HepG2 (cell line): Measurements from ENCODE around the gene NINL. TPM values are rescaled to one million over a fixed set of nuclear protein-coding genes. Genes with fewer than 3 reads are reported as not detected.

Source experiments
- ATAC-seq: fragments of 200-7000 bp; cut with Tn5 transposase; 3 replicates; pipeline ENCODE4 v1.9.1; 2020; ENCODE audit warnings: mild to moderate bottlenecking, moderate library complexity
- BruUV-seq: library from RNA; stranded (reverse); fragments of 400-500 nt; replicated peaks from 2 replicates; lab custom pipeline; 2021; lab: Mats Ljungman, UMichigan
- CTCF ChIA-PET: fragments of 300-600 bp; formaldehyde crosslinking; extraction: SDS; loops from one replicate; lab custom pipeline; 2021; ENCODE audit warnings: low total read pairs, inconsistent platforms, low intra/inter-chr PET ratio; lab: Yijun Ruan, JAX
- POLR2A ChIA-PET: fragments of 350-600 bp; sonication (Branson Sonifier 250); formaldehyde crosslinking; loops from one replicate; lab custom pipeline; 2020; ENCODE audit warnings: antibody characterized with exemption, inconsistent platforms; lab: Yijun Ruan, JAX
- DNase-seq: peaks from one replicate; pipeline ENCODE4 v3.0.0-alpha.2; 2015; ENCODE audit warnings: low spot score
- FAIRE-seq: peaks from 3 replicates; lab custom pipeline; 2011; peaks lifted over from hg19 to GRCh38; lab: Jason Lieb, UNC
- H2AFZ ChIP-seq: one replicate; pipeline ENCODE4 v1.6.1; 2011; ENCODE audit warnings: low read length, inconsistent platforms
- H3K27ac ChIP-seq: fragments of 300-600 bp; 3 replicates; pipeline ENCODE4 v1.8.0; 2011; ENCODE audit warnings: mixed run types, mild to moderate bottlenecking, mixed read lengths, low read length, inconsistent platforms; ENCODE audit not compliant: insufficient read depth; ENCODE audit errors: extremely low read length
- H3K27me3 ChIP-seq, 2 experiments: fragments of 200-600 bp in 1 of 2; 2 replicates in 1 of 2; 3 replicates in 1 of 2; pipeline versions ENCODE4 v1.6.0 to v1.8.0; 2011; ENCODE audit warnings: low read length in 2 of 2, mild to moderate bottlenecking in 2 of 2, moderate library complexity in 2 of 2, inconsistent platforms in 1 of 2; ENCODE audit not compliant: insufficient read depth in 2 of 2, control insufficient read depth in 1 of 2
- H3K36me3 ChIP-seq, 2 experiments: fragments of 200-600 bp in 1 of 2; replicated peaks in 1 of 2; 2 replicates in 1 of 2; 3 replicates in 1 of 2; pipeline versions ENCODE4 v1.5.1 to v1.8.0; 2011; ENCODE audit warnings: low read length in 2 of 2, inconsistent platforms in 1 of 2; ENCODE audit not compliant: insufficient read depth in 2 of 2, control insufficient read depth in 1 of 2
- H3K4me1 ChIP-seq: 2 replicates; pipeline ENCODE4 v1.5.1; 2012; ENCODE audit warnings: low read length, inconsistent platforms; ENCODE audit not compliant: insufficient read depth
- H3K4me2 ChIP-seq: 2 replicates; pipeline ENCODE4 v1.6.0; 2011; ENCODE audit warnings: low read depth, low read length, inconsistent platforms
- H3K4me3 ChIP-seq, 3 experiments: fragments of 200-600 bp in 1 of 3; sonication (generic), shearing (Covaris generic) in 1 of 3; replicated peaks in 1 of 3; 2 replicates each; pipeline ENCODE4 v1.5.1; 2011 to 2016; ENCODE audit warnings: low read length in 3 of 3, inconsistent platforms in 2 of 3, low read depth in 2 of 3, mild to moderate bottlenecking in 2 of 3, control low read depth in 1 of 3, mixed read lengths in 1 of 3; ENCODE audit not compliant: insufficient read depth in 1 of 3
- H3K79me2 ChIP-seq: one replicate; pipeline ENCODE4 v1.6.1; 2011; ENCODE audit warnings: low read length, inconsistent platforms; ENCODE audit not compliant: insufficient read depth
- H3K9ac ChIP-seq: 2 replicates; pipeline ENCODE4 v1.6.0; 2011; ENCODE audit warnings: mild to moderate bottlenecking, low read depth, low read length, inconsistent platforms; ENCODE audit not compliant: insufficient read depth
- H3K9me3 ChIP-seq: 2 replicates; pipeline ENCODE4 v1.5.1; 2012; ENCODE audit warnings: mild to moderate bottlenecking, low read length
- H4K20me1 ChIP-seq: 2 replicates; pipeline ENCODE4 v1.6.0; 2011; ENCODE audit warnings: inconsistent platforms, mild to moderate bottlenecking, low read length, moderate library complexity; ENCODE audit not compliant: insufficient read depth
- CTCF ChIP-seq: sonication (generic); formaldehyde crosslinking; IDR thresholded peaks from 2 replicates; pipeline ENCODE4 v1.5.0; 2020; ENCODE audit warnings: mild to moderate bottlenecking, missing genetic modification reagents, moderate library complexity
- EEA1 ChIP-seq: sonication (generic); formaldehyde crosslinking; IDR thresholded peaks from 2 replicates; pipeline ENCODE4 v1.5.1; 2020; ENCODE audit warnings: mild to moderate bottlenecking, missing genetic modification reagents, borderline replicate concordance
- HNRNPK ChIP-seq: fragments of 200-400 bp; formaldehyde crosslinking; IDR thresholded peaks from 2 replicates; pipeline ENCODE4 v1.6.1; 2018; ENCODE audit warnings: low read length, low read depth, moderate library complexity, mild to moderate bottlenecking; ENCODE audit not compliant: poor library complexity, severe bottlenecking
- JUN ChIP-seq: sonication (generic); formaldehyde crosslinking; IDR thresholded peaks from 2 replicates; pipeline ENCODE4 v1.4.0; 2020; ENCODE audit warnings: mild to moderate bottlenecking, missing genetic modification reagents
- PAWR ChIP-seq: sonication (generic); formaldehyde crosslinking; IDR thresholded peaks from 2 replicates; pipeline ENCODE4 v1.4.0; 2020; ENCODE audit warnings: missing genetic modification reagents, mild to moderate bottlenecking, borderline replicate concordance
- SKI ChIP-seq: fragments of 450-650 bp; IDR thresholded peaks from one replicate; pipeline ENCODE4 v1.6.1; 2018; ENCODE audit warnings: mild to moderate bottlenecking; ENCODE audit not compliant: partially characterized antibody
- SMYD3 ChIP-seq: sonication (generic); formaldehyde crosslinking; IDR thresholded peaks from 2 replicates; pipeline ENCODE4 v1.8.1; 2023; ENCODE audit warnings: mild to moderate bottlenecking, missing genetic modification reagents
- SP2 ChIP-seq: sonication (generic); formaldehyde crosslinking; IDR thresholded peaks from 2 replicates; pipeline ENCODE4 v1.5.1; 2020; ENCODE audit warnings: mild to moderate bottlenecking, missing genetic modification reagents
- UBTF ChIP-seq: sonication (generic); formaldehyde crosslinking; IDR thresholded peaks from 2 replicates; pipeline ENCODE4 v1.4.0; 2020; ENCODE audit warnings: mild to moderate bottlenecking, missing genetic modification reagents
- ZHX2 ChIP-seq, 2 experiments: sonication (generic) in 1 of 2; formaldehyde crosslinking in 1 of 2; IDR thresholded peaks; 2 replicates each; pipeline versions ENCODE4 v1.6.1 to v1.9.0; 2014 to 2022; ENCODE audit warnings: antibody characterized with exemption in 1 of 2, borderline replicate concordance in 1 of 2, inconsistent platforms in 1 of 2, low read depth in 1 of 2, missing genetic modification reagents in 1 of 2
- ZMYM3 ChIP-seq: sonication (generic); formaldehyde crosslinking; IDR thresholded peaks from 2 replicates; pipeline ENCODE4 v1.5.1; 2020; ENCODE audit warnings: mild to moderate bottlenecking, missing genetic modification reagents
- ZNF17 ChIP-seq: sonication (generic); formaldehyde crosslinking; IDR thresholded peaks from 2 replicates; pipeline ENCODE4 v1.5.0; 2020; ENCODE audit warnings: mild to moderate bottlenecking, missing genetic modification reagents
- ZNF33A ChIP-seq: sonication (generic); formaldehyde crosslinking; IDR thresholded peaks from 2 replicates; pipeline ENCODE4 v1.5.1; 2020; ENCODE audit warnings: missing genetic modification reagents, mild to moderate bottlenecking, moderate library complexity, borderline replicate concordance
- WGBS: methylation state at CpG from one replicate; pipeline ENCODE4 v1.1.6; 2017; ENCODE audit warnings: low lambda C conversion rate; 5-methylcytosine and 5-hydroxymethylcytosine counted together
- in situ Hi-C: cut with HindIII; loops from 2 replicates; pipeline ENCODE4 v1.10.0; 2017; ENCODE audit warnings: low pct_unique_long_range_greater_than_20kb; ENCODE audit not compliant: extremely low pct_ligation_motif_present
- intact Hi-C: fragments of 100-400 bp; cut with micrococcal nuclease; formaldehyde crosslinking; loops from one replicate; pipeline ENCODE4 v1.10.0; 2022; ENCODE audit not compliant: unreplicated experiment
- polyA plus RNA-seq, 8 experiments: library from polyadenylated mRNA; depleted of rRNA in 3 of 8; stranded (reverse) in 7 of 8; unstranded in 1 of 8; fragments of >200 nt; fragmentation: Illumina TruSeq in 4 of 8; extraction: Trizol in 4 of 8; gene quantifications; 2 replicates each; pipeline versions ENCODE4 v1.2.1 to v1.2.3, GENCODE V29; 2011 to 2016; ENCODE audit warnings: low read depth in 4 of 8, missing spikeins in 1 of 8, mixed read lengths in 1 of 8; ENCODE audit not compliant: insufficient read depth in 1 of 8
- total RNA-seq, 5 experiments: library from RNA; depleted of rRNA; stranded (reverse); fragments of >200 nt; fragmentation: Illumina TruSeq; extraction: Trizol; gene quantifications; 2 replicates each; pipeline ENCODE4 v1.2.3, GENCODE V29; 2016; ENCODE audit warnings: low read depth in 1 of 5

Gene NINL
- total and polyA plus RNA-seq, 2 of the 13 experiments (the other 11 are each of a cell fraction or from before 2014, with no cell fraction given), result 32.3 to 34.3 TPM

GRCh38 chr20:25503936-25504335 is 81.4 kb downstream of the NINL start:
- ATAC-seq, result no peak
- TF ChIP-seq SMYD3 (CRISPR knock-in tag) (no peak), ZHX2 (IDR thresholded peaks at IDR 0.05; ENCODE audit: low read depth) (no peak), ZHX2 (CRISPR knock-in tag; IDR thresholded peaks at IDR 0.05; ENCODE audit: borderline replicate concordance) (no peak), UBTF (CRISPR knock-in tag) (no peak), PAWR (CRISPR knock-in tag) (no peak), SP2 (CRISPR knock-in tag) (no peak), ZNF33A (CRISPR knock-in tag) (no peak), CTCF (no peak), ZNF17 (no peak), EEA1 (CRISPR knock-in tag) (no peak), ZMYM3 (CRISPR knock-in tag) (no peak), SKI (no peak), HNRNPK (no peak), JUN (CRISPR knock-in tag) (no peak)

More at GRCh38 chr20:25503936-25504335, 81.4 kb downstream of the NINL start:
- in situ Hi-C loops, result no loop called here
- H3K27me3 ChIP-seq, result no peaks in the 10 kb centered on the region
- FAIRE-seq, result no peak
- 99% methylated on average over 12 of the region's 12 CpGs for WGBS
- no peaks in the 10 kb centered on the region for H4K20me1 ChIP-seq
- BruUV-seq, result no TSS peak
- intact Hi-C loops, result loop anchor here (10.0 kb wide), 1 partner anchor 191 kb away; the partner anchor contains the start of gene ZNF337
- H3K36me3 ChIP-seq, result peaks cover 25 to 59% of the 10 kb centered on the region in 2 experiments
- no peak overlapping the region for H3K4me2 ChIP-seq
- H3K4me1 ChIP-seq, result peaks cover 23% of the 10 kb centered on the region
- no peaks in the 10 kb centered on the region for H3K79me2 ChIP-seq
- no peaks in the 10 kb centered on the region for H3K9me3 ChIP-seq
- ChIA-PET CTCF (no interaction called here), POLR2A (interaction anchor here (0.9 kb wide), 1 partner anchor 49 kb away, joined by 3 read pairs; no protein-coding TSS in a partner anchor)
- no peak overlapping the region for H3K9ac ChIP-seq
- no peak overlapping the region for H3K27ac ChIP-seq
- DNase-seq, result no peak
- no peak overlapping the region for H3K4me3 ChIP-seq
- no peak overlapping the region for H2AFZ ChIP-seq
